K562 (cell line): ENCODE data around the gene FKBP9. TPM values are rescaled to one million over a fixed set of nuclear protein-coding genes. Genes with fewer than 3 reads are reported as not detected.
A peak's percentile ranks its signal among the peaks of the same experiment; 100 is the strongest.

ENCODE experiments used
- CBX2 ChIP-seq: fragments of 200-600 bp; sonication (generic); IDR thresholded peaks from one replicate; pipeline ENCODE4 v1.6.1; 2012; ENCODE audit warnings: mild to moderate bottlenecking, low read length, inconsistent platforms; ENCODE audit not compliant: insufficient read depth, poor library complexity, severe bottlenecking
- ETS2 ChIP-seq: IDR thresholded peaks from 2 replicates; pipeline ENCODE4 v1.6.1; 2016; ENCODE audit warnings: borderline replicate concordance, missing genetic modification characterization, mild to moderate bottlenecking, moderate library complexity, missing compliant biosample characterization; ENCODE audit not compliant: poor library complexity, severe bottlenecking
- GTF2F1 ChIP-seq: IDR thresholded peaks from 2 replicates; pipeline ENCODE4 v1.6.1; 2011; ENCODE audit warnings: low read depth, low read length, improper control_type of control experiment
- KLF10 ChIP-seq: fragments of 250-450 bp; sonication (Bioruptor Pico); IDR thresholded peaks from 2 replicates; pipeline ENCODE4 v1.6.1; 2021; ENCODE audit warnings: matching md5 sums
- KLF13 ChIP-seq: fragments of 450-650 bp; IDR thresholded peaks from 2 replicates; pipeline ENCODE4 v1.6.1; 2016; ENCODE audit warnings: missing genetic modification characterization, low read depth, mild to moderate bottlenecking, missing compliant biosample characterization, moderate library complexity, borderline replicate concordance
- RHOXF2B ChIP-seq: fragments of 250-450 bp; sonication (Bioruptor Pico); conservative IDR thresholded peaks from 2 replicates; pipeline ENCODE4 v1.5.1; 2021
- ZFX ChIP-seq: sonication (generic); formaldehyde crosslinking; IDR thresholded peaks from 2 replicates; pipeline ENCODE4 v1.8.0; 2022; ENCODE audit warnings: mild to moderate bottlenecking, missing genetic modification reagents, moderate library complexity
- ZKSCAN8 ChIP-seq: fragments of 200-800 bp; sonication (Bioruptor generic); IDR thresholded peaks from 2 replicates; pipeline ENCODE4 v1.6.1; 2016; ENCODE audit warnings: missing genetic modification characterization, missing compliant biosample characterization
- ZNF224 ChIP-seq: sonication (generic); formaldehyde crosslinking; IDR thresholded peaks from 2 replicates; pipeline ENCODE4 v1.8.0; 2022; ENCODE audit warnings: mild to moderate bottlenecking, missing genetic modification reagents
- polyA plus RNA-seq, 8 experiments: library from polyadenylated mRNA; depleted of rRNA in 4 of 8; stranded (reverse) in 5 of 8; unstranded in 3 of 8; fragments of >200 nt; fragmentation: Nextera tagmentation in 2 of 8; fragmentation: Illumina TruSeq in 1 of 8; extraction: Ambion mirVana in 2 of 8; extraction: Trizol in 1 of 8; gene quantifications; 2 replicates each; pipeline versions ENCODE4 v1.2.1 to v1.2.3, GENCODE V29; 2011 to 2014; ENCODE audit warnings: inconsistent platforms in 1 of 8, missing spikeins in 1 of 8
- total RNA-seq, 7 experiments: library from RNA; depleted of rRNA in 6 of 7; stranded (reverse); fragments of >200 nt in 6 of 7; fragmentation: Illumina TruSeq in 2 of 7; extraction: Trizol in 2 of 7; gene quantifications; 2 replicates each; pipeline versions ENCODE4 v1.2.1 to v1.2.3, GENCODE V29; 2011 to 2021; ENCODE audit warnings: low replicate concordance in 1 of 7
- TF ChIP-seq, protein P1 (sequence below): sonication (generic); formaldehyde crosslinking; IDR thresholded peaks from 2 replicates; pipeline ENCODE4 v1.8.1; 2023; ENCODE audit warnings: mild to moderate bottlenecking, missing genetic modification reagents
- TF ChIP-seq, protein P2 (sequence below), 2 experiments: fragments of 450-650 bp in 1 of 2; sonication (generic) in 1 of 2; formaldehyde crosslinking in 1 of 2; IDR thresholded peaks; 2 replicates each; pipeline versions ENCODE4 v1.7.1 to v1.9.0; 2016 to 2022; ENCODE audit warnings: inconsistent platforms in 1 of 2, mild to moderate bottlenecking in 1 of 2, missing genetic modification reagents in 1 of 2
- TF ChIP-seq, protein P3 (sequence below): sonication (generic); formaldehyde crosslinking; IDR thresholded peaks from 2 replicates; pipeline ENCODE4 v1.8.0; 2022; ENCODE audit warnings: mild to moderate bottlenecking, missing genetic modification reagents, borderline replicate concordance

Gene FKBP9
- total and polyA plus RNA-seq, 9 of the 15 experiments (the other 6 are each of a cell fraction or from before 2014, with no cell fraction given): 5.9 to 23.7 (median 15.8) TPM

DNA sequence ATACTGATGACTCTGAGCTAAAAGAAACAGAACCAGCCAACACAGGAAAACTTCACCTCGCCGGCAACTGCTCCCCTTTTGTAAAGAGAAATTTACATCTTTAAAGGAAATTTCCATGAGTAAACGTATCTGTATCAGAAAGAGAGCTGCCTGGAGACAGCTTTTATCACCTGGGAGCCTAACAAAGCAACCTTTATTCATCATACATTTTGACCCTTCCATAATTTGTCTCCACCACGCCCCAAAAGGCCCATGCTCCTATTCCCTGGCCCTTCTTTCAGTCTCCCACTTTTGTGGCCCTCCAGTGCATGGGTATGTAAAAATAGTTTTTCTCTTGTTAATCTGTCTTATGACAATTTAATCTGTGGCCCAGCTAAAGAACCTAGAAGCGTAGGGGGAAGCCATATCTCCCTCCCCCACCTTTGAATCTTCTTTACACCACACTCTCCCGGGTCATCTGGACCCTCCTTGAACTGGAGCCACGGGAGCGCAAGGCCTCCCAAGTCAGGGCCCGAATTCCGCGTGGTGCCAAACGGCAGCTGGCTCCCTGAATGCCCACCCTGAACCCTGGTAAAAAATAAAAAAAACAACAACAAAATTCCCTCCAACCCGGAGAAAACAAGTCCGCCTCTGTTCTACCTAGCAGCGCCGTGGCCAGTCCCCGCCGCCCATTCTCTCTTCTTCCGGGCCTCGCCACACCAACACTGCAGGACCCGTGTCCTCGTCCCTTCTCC, 15.4 kb upstream of the FKBP9 start (continued):
- TF ChIP-seq, protein P1, sequence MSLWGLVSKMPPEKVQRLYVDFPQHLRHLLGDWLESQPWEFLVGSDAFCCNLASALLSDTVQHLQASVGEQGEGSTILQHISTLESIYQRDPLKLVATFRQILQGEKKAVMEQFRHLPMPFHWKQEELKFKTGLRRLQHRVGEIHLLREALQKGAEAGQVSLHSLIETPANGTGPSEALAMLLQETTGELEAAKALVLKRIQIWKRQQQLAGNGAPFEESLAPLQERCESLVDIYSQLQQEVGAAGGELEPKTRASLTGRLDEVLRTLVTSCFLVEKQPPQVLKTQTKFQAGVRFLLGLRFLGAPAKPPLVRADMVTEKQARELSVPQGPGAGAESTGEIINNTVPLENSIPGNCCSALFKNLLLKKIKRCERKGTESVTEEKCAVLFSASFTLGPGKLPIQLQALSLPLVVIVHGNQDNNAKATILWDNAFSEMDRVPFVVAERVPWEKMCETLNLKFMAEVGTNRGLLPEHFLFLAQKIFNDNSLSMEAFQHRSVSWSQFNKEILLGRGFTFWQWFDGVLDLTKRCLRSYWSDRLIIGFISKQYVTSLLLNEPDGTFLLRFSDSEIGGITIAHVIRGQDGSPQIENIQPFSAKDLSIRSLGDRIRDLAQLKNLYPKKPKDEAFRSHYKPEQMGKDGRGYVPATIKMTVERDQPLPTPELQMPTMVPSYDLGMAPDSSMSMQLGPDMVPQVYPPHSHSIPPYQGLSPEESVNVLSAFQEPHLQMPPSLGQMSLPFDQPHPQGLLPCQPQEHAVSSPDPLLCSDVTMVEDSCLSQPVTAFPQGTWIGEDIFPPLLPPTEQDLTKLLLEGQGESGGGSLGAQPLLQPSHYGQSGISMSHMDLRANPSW (CRISPR knock-in tag): no peak
- TF ChIP-seq GTF2F1 (no peak), ZNF224 (CRISPR knock-in tag) (no peak), ZFX (CRISPR knock-in tag) (no peak), CBX2 (no peak), KLF10 (CRISPR knock-in tag) (no peak), KLF13 (tag) (no peak), RHOXF2B (no peak), ZKSCAN8 (CRISPR knock-in tag) (no peak), ETS2 (tag) (no peak)
- TF ChIP-seq, protein P2, sequence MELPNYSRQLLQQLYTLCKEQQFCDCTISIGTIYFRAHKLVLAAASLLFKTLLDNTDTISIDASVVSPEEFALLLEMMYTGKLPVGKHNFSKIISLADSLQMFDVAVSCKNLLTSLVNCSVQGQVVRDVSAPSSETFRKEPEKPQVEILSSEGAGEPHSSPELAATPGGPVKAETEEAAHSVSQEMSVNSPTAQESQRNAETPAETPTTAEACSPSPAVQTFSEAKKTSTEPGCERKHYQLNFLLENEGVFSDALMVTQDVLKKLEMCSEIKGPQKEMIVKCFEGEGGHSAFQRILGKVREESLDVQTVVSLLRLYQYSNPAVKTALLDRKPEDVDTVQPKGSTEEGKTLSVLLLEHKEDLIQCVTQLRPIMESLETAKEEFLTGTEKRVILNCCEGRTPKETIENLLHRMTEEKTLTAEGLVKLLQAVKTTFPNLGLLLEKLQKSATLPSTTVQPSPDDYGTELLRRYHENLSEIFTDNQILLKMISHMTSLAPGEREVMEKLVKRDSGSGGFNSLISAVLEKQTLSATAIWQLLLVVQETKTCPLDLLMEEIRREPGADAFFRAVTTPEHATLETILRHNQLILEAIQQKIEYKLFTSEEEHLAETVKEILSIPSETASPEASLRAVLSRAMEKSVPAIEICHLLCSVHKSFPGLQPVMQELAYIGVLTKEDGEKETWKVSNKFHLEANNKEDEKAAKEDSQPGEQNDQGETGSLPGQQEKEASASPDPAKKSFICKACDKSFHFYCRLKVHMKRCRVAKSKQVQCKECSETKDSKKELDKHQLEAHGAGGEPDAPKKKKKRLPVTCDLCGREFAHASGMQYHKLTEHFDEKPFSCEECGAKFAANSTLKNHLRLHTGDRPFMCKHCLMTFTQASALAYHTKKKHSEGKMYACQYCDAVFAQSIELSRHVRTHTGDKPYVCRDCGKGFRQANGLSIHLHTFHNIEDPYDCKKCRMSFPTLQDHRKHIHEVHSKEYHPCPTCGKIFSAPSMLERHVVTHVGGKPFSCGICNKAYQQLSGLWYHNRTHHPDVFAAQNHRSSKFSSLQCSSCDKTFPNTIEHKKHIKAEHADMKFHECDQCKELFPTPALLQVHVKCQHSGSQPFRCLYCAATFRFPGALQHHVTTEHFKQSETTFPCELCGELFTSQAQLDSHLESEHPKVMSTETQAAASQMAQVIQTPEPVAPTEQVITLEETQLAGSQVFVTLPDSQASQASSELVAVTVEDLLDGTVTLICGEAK (IDR thresholded peaks at IDR 0.05): 0 out of 2 replicates have a peak, but pooled peaks have one; percentile 30
- TF ChIP-seq, protein P2 (CRISPR knock-in tag; IDR thresholded peaks at IDR 0.05): no peak
- TF ChIP-seq, protein P3, sequence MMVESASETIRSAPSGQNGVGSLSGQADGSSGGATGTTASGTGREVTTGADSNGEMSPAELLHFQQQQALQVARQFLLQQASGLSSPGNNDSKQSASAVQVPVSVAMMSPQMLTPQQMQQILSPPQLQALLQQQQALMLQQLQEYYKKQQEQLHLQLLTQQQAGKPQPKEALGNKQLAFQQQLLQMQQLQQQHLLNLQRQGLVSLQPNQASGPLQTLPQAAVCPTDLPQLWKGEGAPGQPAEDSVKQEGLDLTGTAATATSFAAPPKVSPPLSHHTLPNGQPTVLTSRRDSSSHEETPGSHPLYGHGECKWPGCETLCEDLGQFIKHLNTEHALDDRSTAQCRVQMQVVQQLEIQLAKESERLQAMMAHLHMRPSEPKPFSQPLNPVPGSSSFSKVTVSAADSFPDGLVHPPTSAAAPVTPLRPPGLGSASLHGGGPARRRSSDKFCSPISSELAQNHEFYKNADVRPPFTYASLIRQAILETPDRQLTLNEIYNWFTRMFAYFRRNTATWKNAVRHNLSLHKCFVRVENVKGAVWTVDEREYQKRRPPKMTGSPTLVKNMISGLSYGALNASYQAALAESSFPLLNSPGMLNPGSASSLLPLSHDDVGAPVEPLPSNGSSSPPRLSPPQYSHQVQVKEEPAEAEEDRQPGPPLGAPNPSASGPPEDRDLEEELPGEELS (CRISPR knock-in tag): no peak
